HepG2 (cell line): Measurements from ENCODE around the gene EFS. TPM values are rescaled to one million over a fixed set of nuclear protein-coding genes. Genes with fewer than 3 reads are reported as not detected.

Source experiments
- AHR ChIP-seq: IDR thresholded peaks from 2 replicates; pipeline ENCODE4 v1.6.1; 2018; ENCODE audit warnings: missing genetic modification reagents, missing compliant biosample characterization
- ATF3 ChIP-seq: sonication (generic); formaldehyde crosslinking; IDR thresholded peaks from 2 replicates; pipeline ENCODE4 v1.4.0; 2020; ENCODE audit warnings: missing genetic modification reagents
- EZH2 ChIP-seq: conservative IDR thresholded peaks from 2 replicates; pipeline ENCODE4 v1.6.1; 2012; ENCODE audit warnings: mild to moderate bottlenecking, low read depth, low read length, moderate library complexity
- GTF2F1 ChIP-seq: fragments of 150-350 bp; IDR thresholded peaks from 2 replicates; pipeline ENCODE4 v1.6.1; 2014; ENCODE audit warnings: low read length
- HMGA1 ChIP-seq: sonication (generic); formaldehyde crosslinking; conservative IDR thresholded peaks from 2 replicates; pipeline ENCODE4 v1.4.0; 2020; ENCODE audit warnings: missing genetic modification reagents
- MEIS1 ChIP-seq: sonication (generic); formaldehyde crosslinking; IDR thresholded peaks from 2 replicates; pipeline ENCODE4 v1.9.0; 2021; ENCODE audit warnings: mild to moderate bottlenecking, missing genetic modification reagents, moderate library complexity, borderline replicate concordance
- NFIC ChIP-seq: IDR thresholded peaks from 2 replicates; pipeline ENCODE4 v1.6.1; 2012; ENCODE audit warnings: mild to moderate bottlenecking, low read length, inconsistent platforms
- POGK ChIP-seq: sonication (generic); formaldehyde crosslinking; conservative IDR thresholded peaks from 2 replicates; pipeline ENCODE4 v1.8.0; 2022; ENCODE audit warnings: mild to moderate bottlenecking, moderate library complexity, missing genetic modification reagents
- PPARG ChIP-seq: conservative IDR thresholded peaks from 2 replicates; pipeline ENCODE4 v1.6.1; 2016; ENCODE audit warnings: missing biosample characterization, missing genetic modification reagents
- RARG ChIP-seq: sonication (generic); formaldehyde crosslinking; IDR thresholded peaks from 2 replicates; pipeline ENCODE4 v1.4.0; 2020; ENCODE audit warnings: low read depth, mild to moderate bottlenecking, missing genetic modification reagents
- REL ChIP-seq: sonication (generic); formaldehyde crosslinking; conservative IDR thresholded peaks from 2 replicates; pipeline ENCODE4 v1.8.0; 2022; ENCODE audit warnings: mild to moderate bottlenecking, missing genetic modification reagents, moderate library complexity
- SRY ChIP-seq: sonication (generic); formaldehyde crosslinking; IDR thresholded peaks from 2 replicates; pipeline ENCODE4 v1.8.0; 2022; ENCODE audit warnings: mild to moderate bottlenecking, missing genetic modification reagents
- TOPORS ChIP-seq: sonication (generic); formaldehyde crosslinking; IDR thresholded peaks from 2 replicates; pipeline ENCODE4 v1.8.0; 2023; ENCODE audit warnings: mild to moderate bottlenecking, missing genetic modification reagents
- ZFP82 ChIP-seq: sonication (generic); formaldehyde crosslinking; IDR thresholded peaks from 2 replicates; pipeline ENCODE4 v1.5.1; 2020; ENCODE audit warnings: mild to moderate bottlenecking, missing genetic modification reagents, borderline replicate concordance
- ZNF12 ChIP-seq: sonication (generic); formaldehyde crosslinking; IDR thresholded peaks from 2 replicates; pipeline ENCODE4 v1.5.0; 2020; ENCODE audit warnings: missing genetic modification reagents
- ZNF205 ChIP-seq: IDR thresholded peaks from 2 replicates; pipeline ENCODE4 v1.6.1; 2018; ENCODE audit warnings: missing biosample characterization, missing genetic modification reagents
- ZNF281 ChIP-seq: sonication (generic); formaldehyde crosslinking; IDR thresholded peaks from 2 replicates; pipeline ENCODE4 v1.4.0; 2020; ENCODE audit warnings: missing genetic modification reagents, borderline replicate concordance
- ZNF431 ChIP-seq: sonication (generic); formaldehyde crosslinking; IDR thresholded peaks from 2 replicates; pipeline ENCODE4 v1.9.0; 2022; ENCODE audit warnings: missing genetic modification reagents, low read depth, mild to moderate bottlenecking, borderline replicate concordance
- ZNF558 ChIP-seq: sonication (generic); formaldehyde crosslinking; IDR thresholded peaks from 2 replicates; pipeline ENCODE4 v1.9.0; 2022; ENCODE audit warnings: mild to moderate bottlenecking, missing genetic modification reagents, borderline replicate concordance
- ZNF577 ChIP-seq: sonication (generic); formaldehyde crosslinking; IDR thresholded peaks from 2 replicates; pipeline ENCODE4 v1.4.0; 2020; ENCODE audit warnings: mild to moderate bottlenecking, low read depth, missing genetic modification reagents, borderline replicate concordance
- ZNF782 ChIP-seq: sonication (generic); formaldehyde crosslinking; IDR thresholded peaks from 2 replicates; pipeline ENCODE4 v1.4.0; 2020; ENCODE audit warnings: missing genetic modification reagents, mild to moderate bottlenecking, borderline replicate concordance
- ZNF883 ChIP-seq: sonication (generic); formaldehyde crosslinking; IDR thresholded peaks from 2 replicates; pipeline ENCODE4 v1.5.1; 2020; ENCODE audit warnings: mild to moderate bottlenecking, missing genetic modification reagents; ENCODE audit errors: not compliant biosample characterization
- polyA plus RNA-seq, 8 experiments: library from polyadenylated mRNA; depleted of rRNA in 3 of 8; stranded (reverse) in 7 of 8; unstranded in 1 of 8; fragments of >200 nt; fragmentation: Illumina TruSeq in 4 of 8; extraction: Trizol in 4 of 8; gene quantifications; 2 replicates each; pipeline versions ENCODE4 v1.2.1 to v1.2.3, GENCODE V29; 2011 to 2016; ENCODE audit warnings: low read depth in 4 of 8, missing spikeins in 1 of 8, mixed read lengths in 1 of 8; ENCODE audit not compliant: insufficient read depth in 1 of 8
- total RNA-seq, 5 experiments: library from RNA; depleted of rRNA; stranded (reverse); fragments of >200 nt; fragmentation: Illumina TruSeq; extraction: Trizol; gene quantifications; 2 replicates each; pipeline ENCODE4 v1.2.3, GENCODE V29; 2016; ENCODE audit warnings: low read depth in 1 of 5
- TF ChIP-seq, protein P1 (sequence below): sonication (generic); formaldehyde crosslinking; IDR thresholded peaks from 2 replicates; pipeline ENCODE4 v1.5.0; 2020; ENCODE audit warnings: mild to moderate bottlenecking, missing genetic modification reagents

The EFS gene
- total and polyA plus RNA-seq, 2 of the 13 experiments (the other 11 are each of a cell fraction or from before 2014, with no cell fraction given): not detected

GRCh38 chr14:23326491-23327332 lies 38.3 kb downstream of the EFS start (continued):
- no peak for TF ChIP-seq ZNF431 (CRISPR knock-in tag)
- no peak for TF ChIP-seq HMGA1 (CRISPR knock-in tag)
- TF ChIP-seq GTF2F1: no peak
- TF ChIP-seq AHR: no peak
- TF ChIP-seq ZNF205 (CRISPR knock-in tag): peak; percentile 31; the same call in 1 of the 2 replicates
- TF ChIP-seq NFIC: no peak
- TF ChIP-seq ZNF883: no peak
- no peak for TF ChIP-seq PPARG (CRISPR knock-in tag)
- TF ChIP-seq, protein P1, sequence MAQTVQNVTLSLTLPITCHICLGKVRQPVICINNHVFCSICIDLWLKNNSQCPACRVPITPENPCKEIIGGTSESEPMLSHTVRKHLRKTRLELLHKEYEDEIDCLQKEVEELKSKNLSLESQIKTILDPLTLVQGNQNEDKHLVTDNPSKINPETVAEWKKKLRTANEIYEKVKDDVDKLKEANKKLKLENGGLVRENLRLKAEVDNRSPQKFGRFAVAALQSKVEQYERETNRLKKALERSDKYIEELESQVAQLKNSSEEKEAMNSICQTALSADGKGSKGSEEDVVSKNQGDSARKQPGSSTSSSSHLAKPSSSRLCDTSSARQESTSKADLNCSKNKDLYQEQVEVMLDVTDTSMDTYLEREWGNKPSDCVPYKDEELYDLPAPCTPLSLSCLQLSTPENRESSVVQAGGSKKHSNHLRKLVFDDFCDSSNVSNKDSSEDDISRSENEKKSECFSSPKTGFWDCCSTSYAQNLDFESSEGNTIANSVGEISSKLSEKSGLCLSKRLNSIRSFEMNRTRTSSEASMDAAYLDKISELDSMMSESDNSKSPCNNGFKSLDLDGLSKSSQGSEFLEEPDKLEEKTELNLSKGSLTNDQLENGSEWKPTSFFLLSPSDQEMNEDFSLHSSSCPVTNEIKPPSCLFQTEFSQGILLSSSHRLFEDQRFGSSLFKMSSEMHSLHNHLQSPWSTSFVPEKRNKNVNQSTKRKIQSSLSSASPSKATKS (CRISPR knock-in tag): no peak
- 0 out of 2 replicates have a peak, but pooled peaks have one; percentile 29 for TF ChIP-seq ZNF782 (CRISPR knock-in tag)
- TF ChIP-seq ATF3 (CRISPR knock-in tag): 0 out of 2 replicates have a peak, but pooled peaks have one; percentile 35
- TF ChIP-seq ZFP82 (CRISPR knock-in tag): no peak
- TF ChIP-seq ZNF558: no peak
- TF ChIP-seq ZNF12 (CRISPR knock-in tag): no peak
- no peak for TF ChIP-seq EZH2
- no peak for TF ChIP-seq SRY
- TF ChIP-seq MEIS1: 0 out of 2 replicates have a peak, but pooled peaks have one; percentile 67
- no peak for TF ChIP-seq TOPORS (CRISPR knock-in tag)
- TF ChIP-seq ZNF281 (CRISPR knock-in tag): no peak
- TF ChIP-seq ZNF577: no peak
- TF ChIP-seq RARG: no peak; the same call in 1 of the 2 replicates
- TF ChIP-seq REL: no peak
- no peak for TF ChIP-seq POGK (CRISPR knock-in tag)
